ENCODE data around the gene SBF2.
"Not testable (repeated sequence)": the region's sequence is repeated elsewhere in the genome, so short reads cannot be mapped to it uniquely, and the experiment has no call there.

The SBF2 gene

GRCh38 chr11:9992306-9992705, 301.7 kb downstream of the SBF2 start:
- Histone ChIP-seq H4K20me1 (ENCODE audit: low read depth, low read length) (no peaks in the 10 kb centered on the region), H3F3A (ENCODE audit: insufficient read depth) (no peaks in the 10 kb centered on the region), H3K9me2 (replicated peaks; ENCODE audit: insufficient read depth, low read length) (no peaks in the 10 kb centered on the region), H3K79me2 (ENCODE audit: insufficient read depth, low read length) (no peaks in the 10 kb centered on the region), H3K27me3 (ENCODE audit: low read length) (no peaks in the 10 kb centered on the region), H3K4me2 (ENCODE audit: low read depth, low read length, poor library complexity, severe bottlenecking) (no peak overlapping the region), H3K9me3 (ENCODE audit: insufficient read depth, low read length) (no peaks in the 10 kb centered on the region), H3K27ac (ENCODE audit: low read depth, low read length) (no peak overlapping the region), H3K4me3 (ENCODE audit: insufficient read depth, low read length, poor library complexity, severe bottlenecking) (no peak overlapping the region), H2AFZ (ENCODE audit: low read depth, low read length, severe bottlenecking) (no peak overlapping the region), H3K36me3 (ENCODE audit: low read length) (no peaks in the 10 kb centered on the region), H3K9ac (ENCODE audit: low read length) (no peak overlapping the region)
- TF ChIP-seq CTCF (IDR thresholded peaks at IDR 0.05; ENCODE audit: insufficient read depth, low read length, poor library complexity, severe bottlenecking) (no peak), EZH2phosphoT487 (conservative IDR thresholded peaks at IDR 0.05; ENCODE audit: low read length) (no peak)

GRCh38 chr11:9990221-9990973, 303.6 kb downstream of the SBF2 start:
- Histone ChIP-seq H3F3A (ENCODE audit: insufficient read depth) (no peaks in the 10 kb centered on the region), H3K4me2 (ENCODE audit: low read depth, low read length, poor library complexity, severe bottlenecking) (no peak overlapping the region), H3K36me3 (ENCODE audit: low read length) (no peaks in the 10 kb centered on the region), H3K9ac (ENCODE audit: low read length) (no peak overlapping the region), H3K9me3 (ENCODE audit: insufficient read depth, low read length) (no peaks in the 10 kb centered on the region), H3K4me3 (ENCODE audit: insufficient read depth, low read length, poor library complexity, severe bottlenecking) (no peak overlapping the region), H3K27me3 (ENCODE audit: low read length) (no peaks in the 10 kb centered on the region), H2AFZ (ENCODE audit: low read depth, low read length, severe bottlenecking) (no peak overlapping the region), H3K9me2 (replicated peaks; ENCODE audit: insufficient read depth, low read length) (no peaks in the 10 kb centered on the region), H3K27ac (ENCODE audit: low read depth, low read length) (no peak overlapping the region), H3K79me2 (ENCODE audit: insufficient read depth, low read length) (no peaks in the 10 kb centered on the region), H4K20me1 (ENCODE audit: low read depth, low read length) (no peaks in the 10 kb centered on the region)
- TF ChIP-seq EZH2phosphoT487 (conservative IDR thresholded peaks at IDR 0.05; ENCODE audit: low read length) (no peak), CTCF (IDR thresholded peaks at IDR 0.05; ENCODE audit: insufficient read depth, low read length, poor library complexity, severe bottlenecking) (no peak)

GRCh38 chr11:9987303-9987702, 306.7 kb downstream of the SBF2 start:
- not testable (repeated sequence) for H3F3A ChIP-seq (ENCODE audit: insufficient read depth); H3K79me2 ChIP-seq (ENCODE audit: insufficient read depth, low read length); H3K27me3 ChIP-seq (ENCODE audit: low read length); H3K27ac ChIP-seq (ENCODE audit: low read depth, low read length); H3K9me2 ChIP-seq (replicated peaks; ENCODE audit: insufficient read depth, low read length); H3K4me2 ChIP-seq (ENCODE audit: low read depth, low read length, poor library complexity, severe bottlenecking); H2AFZ ChIP-seq (ENCODE audit: low read depth, low read length, severe bottlenecking); H4K20me1 ChIP-seq (ENCODE audit: low read depth, low read length); H3K4me3 ChIP-seq (ENCODE audit: insufficient read depth, low read length, poor library complexity, severe bottlenecking); H3K9ac ChIP-seq (ENCODE audit: low read length); H3K9me3 ChIP-seq (ENCODE audit: insufficient read depth, low read length); H3K36me3 ChIP-seq (ENCODE audit: low read length)

- no peaks in the 10 kb centered on the region for H3K27me3 ChIP-seq (ENCODE audit: low read length)
- TF ChIP-seq EZH2phosphoT487 (conservative IDR thresholded peaks at IDR 0.05; ENCODE audit: low read length) = no peak
- no peak for TF ChIP-seq CTCF (IDR thresholded peaks at IDR 0.05; ENCODE audit: insufficient read depth, low read length, poor library complexity, severe bottlenecking)
- H4K20me1 ChIP-seq (ENCODE audit: low read depth, low read length) = no peaks in the 10 kb centered on the region
- no peak overlapping the region for H3K27ac ChIP-seq (ENCODE audit: low read depth, low read length)
- no peak overlapping the region for H3K4me3 ChIP-seq (ENCODE audit: insufficient read depth, low read length, poor library complexity, severe bottlenecking)
- H3K9ac ChIP-seq (ENCODE audit: low read length) = no peak overlapping the region
- H3K79me2 ChIP-seq (ENCODE audit: insufficient read depth, low read length) = no peaks in the 10 kb centered on the region
- H3K9me2 ChIP-seq (replicated peaks; ENCODE audit: insufficient read depth, low read length) = no peaks in the 10 kb centered on the region
- no peak overlapping the region for H2AFZ ChIP-seq (ENCODE audit: low read depth, low read length, severe bottlenecking)
- H3K4me2 ChIP-seq (ENCODE audit: low read depth, low read length, poor library complexity, severe bottlenecking) = no peak overlapping the region
- H3K36me3 ChIP-seq (ENCODE audit: low read length) = no peaks in the 10 kb centered on the region
- no peaks in the 10 kb centered on the region for H3F3A ChIP-seq (ENCODE audit: insufficient read depth)
- H3K9me3 ChIP-seq (ENCODE audit: insufficient read depth, low read length) = no peaks in the 10 kb centered on the region
Observed at GRCh38 chr11:9982796-9983579, 311.0 kb downstream of the SBF2 start.

All from SU-DHL-6 (cell line).